ENCODE data around the gene MPO.
A peak's percentile ranks its signal among the peaks of the same experiment; 100 is the strongest.

MPO gene

GRCh38 chr17:58319173-58320162, 38.7 kb upstream of the MPO start:
- no peak for DNase-seq (ENCODE audit: low read depth)

GRCh38 chr17:58318627-58319172, 38.0 kb upstream of the MPO start:
- no peak for DNase-seq (ENCODE audit: low read depth)

- no peak for DNase-seq (ENCODE audit: low read depth)
Observed at GRCh38 chr17:58318065-58318481, 37.3 kb upstream of the MPO start.

- peak; percentile 55 for DNase-seq (ENCODE audit: low read depth)
Observed at GRCh38 chr17:58317421-58318064, 36.8 kb upstream of the MPO start.

GRCh38 chr17:58316260-58316960, 35.7 kb upstream of the MPO start:
- DNase-seq (ENCODE audit: low read depth): no peak

- no peak for DNase-seq (ENCODE audit: low read depth)
Observed at GRCh38 chr17:58315750-58316149, 35.0 kb upstream of the MPO start.

- DNase-seq (ENCODE audit: low read depth): no peak
Observed at GRCh38 chr17:58315281-58315711, 34.6 kb upstream of the MPO start.

- DNase-seq (ENCODE audit: low read depth): no peak
Observed at GRCh38 chr17:58314706-58315015, 33.9 kb upstream of the MPO start.

GRCh38 chr17:58313815-58314705, 33.3 kb upstream of the MPO start:
- DNase-seq (ENCODE audit: low read depth): no peak

- no peak for DNase-seq (ENCODE audit: low read depth)
Observed at GRCh38 chr17:58312829-58313228, 32.1 kb upstream of the MPO start.

- no peak for DNase-seq (ENCODE audit: low read depth)
Observed at GRCh38 chr17:58312021-58312630, 31.4 kb upstream of the MPO start.

- no peak for DNase-seq (ENCODE audit: low read depth)
Observed at GRCh38 chr17:58311429-58311894, 30.7 kb upstream of the MPO start.

GRCh38 chr17:58310511-58311428, 30.0 kb upstream of the MPO start:
- no peak for DNase-seq (ENCODE audit: low read depth)

GRCh38 chr17:58309918-58310259, 29.2 kb upstream of the MPO start:
- DNase-seq (ENCODE audit: low read depth): no peak

GRCh38 chr17:58308985-58309917, 28.5 kb upstream of the MPO start:
- DNase-seq (ENCODE audit: low read depth): no peak

- DNase-seq (ENCODE audit: low read depth): no peak
Observed at GRCh38 chr17:58308173-58308984, 27.6 kb upstream of the MPO start.

GRCh38 chr17:58307468-58308172, 26.9 kb upstream of the MPO start:
- no peak for DNase-seq (ENCODE audit: low read depth)
